NK-92 treated with Interleukin-12 subunit alpha and Interleukin-12 subunit beta, amount 100 ng/mL, for 24 hours (cell line): ENCODE measurements around the gene SNAI3.

Experiments
- DNase-seq: peaks from one replicate; lab custom pipeline; 2025; lab: John Stamatoyannopoulos, UW

SNAI3 gene

DNA sequence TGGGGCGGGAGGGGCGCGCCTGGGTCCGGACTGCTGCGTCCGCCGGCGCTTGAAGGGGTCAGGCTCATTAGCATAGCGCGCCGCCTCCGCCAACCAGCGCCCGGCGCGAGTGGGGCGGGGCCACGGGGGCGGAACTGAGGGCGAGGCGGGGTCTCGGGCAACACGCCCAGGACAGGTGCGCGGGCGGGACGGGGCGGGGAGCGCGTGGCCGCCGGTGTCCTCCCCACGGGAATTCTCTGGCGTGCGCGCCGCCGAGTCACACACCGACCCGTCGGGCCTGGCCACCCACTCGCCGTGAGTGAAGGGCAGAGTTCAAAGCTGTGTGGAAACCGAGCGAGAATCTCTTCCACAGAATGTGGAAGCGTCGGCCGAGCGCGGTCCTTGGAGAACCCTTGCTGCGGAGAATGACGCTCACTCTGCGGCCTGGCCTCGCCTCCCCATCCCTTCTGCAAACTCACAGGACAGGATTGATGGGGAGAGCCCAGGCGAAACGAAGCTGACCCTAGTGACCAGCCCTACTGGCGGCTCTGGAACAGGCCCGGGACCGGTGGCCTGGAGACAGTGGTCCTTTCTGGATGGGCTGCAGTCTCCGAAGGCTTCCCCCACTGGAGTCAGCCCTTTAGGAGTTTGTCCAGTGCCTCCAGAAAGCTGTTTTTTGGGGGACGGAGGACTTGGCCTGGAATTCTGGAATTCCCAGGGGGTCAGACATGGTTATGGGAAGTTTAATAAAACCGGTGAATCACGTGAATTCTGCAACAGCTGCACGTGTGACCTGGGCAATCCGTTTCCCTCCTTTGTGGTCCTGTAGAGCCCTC lies at the start of gene SNAI3:
TSS of gene SNAI3 (minus strand) at position 69 of the 815 bp plus-strand sequence. CDS start 101 bp downstream, outside the sequence.
- no peak for DNase-seq

DNA sequence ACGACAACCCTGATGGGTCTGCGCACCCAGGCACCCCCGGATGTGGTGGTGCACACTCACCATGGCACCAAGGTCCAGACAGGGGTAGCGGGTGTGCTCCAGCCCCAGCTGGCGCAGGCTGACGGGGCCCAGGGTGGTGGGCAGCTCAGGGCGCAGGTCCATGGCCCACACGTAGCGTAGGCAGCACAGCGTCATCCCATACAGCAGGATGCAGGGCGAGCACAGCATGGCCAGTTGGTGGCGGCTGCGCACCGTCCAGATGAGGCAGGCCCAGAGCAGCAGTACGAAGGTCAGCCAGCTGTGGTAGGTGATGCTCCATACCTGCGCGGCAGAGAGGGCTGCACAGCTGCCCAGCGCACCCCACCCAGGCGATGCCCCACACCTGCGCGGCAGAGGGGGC lies 49.8 kb upstream of the SNAI3 start:
- DNase-seq = no peak

GRCh38 chr16:88735616-88736015 lies 49.3 kb upstream of the SNAI3 start:
- no peak for DNase-seq

DNA sequence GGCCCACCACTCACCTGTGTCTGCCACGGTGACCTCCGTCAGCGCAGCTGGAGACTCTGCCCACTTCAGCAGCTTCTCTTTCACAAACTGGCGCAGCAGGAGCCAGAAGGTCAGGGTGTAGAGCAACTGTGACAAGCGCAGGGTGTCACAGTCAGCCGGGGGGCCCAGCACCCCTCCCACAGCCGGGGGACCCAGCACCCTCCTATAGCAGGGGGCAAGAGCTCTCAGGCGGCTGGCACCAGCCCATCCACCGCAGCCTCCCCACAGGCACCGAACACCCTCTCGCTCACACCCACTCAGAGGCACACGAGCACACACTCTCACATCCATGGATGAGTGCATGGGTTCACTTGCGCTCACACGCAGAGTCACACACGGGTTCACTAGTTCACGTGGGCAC lies 48.8 kb upstream of the SNAI3 start:
- DNase-seq = no peak

GRCh38 chr16:88734361-88734728 lies 48.0 kb upstream of the SNAI3 start:
- no peak for DNase-seq

GRCh38 chr16:88733630-88734360 lies 47.5 kb upstream of the SNAI3 start:
- no peak for DNase-seq

DNA sequence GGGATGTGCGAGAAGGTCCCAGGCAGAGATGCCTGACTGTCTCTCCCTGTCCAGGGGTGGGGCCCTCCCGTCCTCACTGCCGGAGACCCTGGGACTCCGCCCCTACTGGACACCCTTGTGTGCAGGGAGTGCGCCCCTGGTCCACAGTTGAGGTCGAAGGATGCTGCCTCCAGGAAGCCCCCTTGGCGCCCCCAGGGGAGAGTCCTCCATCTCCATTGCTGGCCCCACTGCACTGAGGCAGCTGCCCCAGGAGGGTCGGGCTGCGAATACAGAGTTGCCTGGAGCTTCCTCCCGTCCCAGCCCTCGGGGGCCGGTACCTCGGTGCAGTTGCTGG lies 46.6 kb upstream of the SNAI3 start:
- DNase-seq = no peak

DNA sequence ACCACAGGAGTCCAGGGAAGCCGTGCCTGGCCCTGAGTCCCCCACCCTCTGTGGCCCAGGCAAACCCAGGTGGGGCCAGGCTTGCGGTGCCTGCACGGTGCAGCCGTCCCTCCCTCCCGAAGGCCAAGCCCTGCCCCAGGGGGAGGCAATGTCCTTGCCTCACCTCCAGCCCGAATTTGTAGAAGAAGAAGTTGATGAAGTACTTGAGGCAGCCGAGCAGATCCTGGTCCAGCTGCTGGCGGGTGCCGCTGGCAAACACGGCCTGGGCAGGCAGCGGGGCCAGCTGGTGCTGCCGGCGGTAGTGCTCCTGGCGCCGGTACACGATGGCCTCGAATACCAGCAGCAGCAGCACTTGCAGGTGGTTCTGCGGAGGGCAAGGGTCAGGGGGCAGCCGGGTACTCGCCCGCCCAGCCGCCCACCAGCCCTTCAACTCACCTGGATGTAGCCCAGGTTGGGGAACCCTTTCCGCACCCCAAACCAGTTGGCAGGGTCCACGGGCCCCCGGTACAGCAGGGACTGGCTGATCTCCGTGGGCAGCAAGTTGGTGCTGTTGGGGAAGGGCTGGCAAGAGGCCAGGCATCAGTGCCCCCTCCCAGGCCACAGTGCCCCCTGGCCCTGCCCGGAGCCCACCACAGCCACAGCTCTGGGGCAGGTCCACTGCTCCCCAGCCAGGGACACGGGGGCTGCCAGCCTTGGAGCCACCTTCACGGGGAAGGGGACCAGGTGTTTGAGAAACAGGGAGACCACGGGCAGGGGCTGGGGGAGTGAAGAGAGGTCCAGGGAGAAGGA lies 46.1 kb upstream of the SNAI3 start:
- no peak for DNase-seq

GRCh38 chr16:88731699-88732098 lies 45.4 kb upstream of the SNAI3 start:
- DNase-seq = peak; percentile 59

DNA sequence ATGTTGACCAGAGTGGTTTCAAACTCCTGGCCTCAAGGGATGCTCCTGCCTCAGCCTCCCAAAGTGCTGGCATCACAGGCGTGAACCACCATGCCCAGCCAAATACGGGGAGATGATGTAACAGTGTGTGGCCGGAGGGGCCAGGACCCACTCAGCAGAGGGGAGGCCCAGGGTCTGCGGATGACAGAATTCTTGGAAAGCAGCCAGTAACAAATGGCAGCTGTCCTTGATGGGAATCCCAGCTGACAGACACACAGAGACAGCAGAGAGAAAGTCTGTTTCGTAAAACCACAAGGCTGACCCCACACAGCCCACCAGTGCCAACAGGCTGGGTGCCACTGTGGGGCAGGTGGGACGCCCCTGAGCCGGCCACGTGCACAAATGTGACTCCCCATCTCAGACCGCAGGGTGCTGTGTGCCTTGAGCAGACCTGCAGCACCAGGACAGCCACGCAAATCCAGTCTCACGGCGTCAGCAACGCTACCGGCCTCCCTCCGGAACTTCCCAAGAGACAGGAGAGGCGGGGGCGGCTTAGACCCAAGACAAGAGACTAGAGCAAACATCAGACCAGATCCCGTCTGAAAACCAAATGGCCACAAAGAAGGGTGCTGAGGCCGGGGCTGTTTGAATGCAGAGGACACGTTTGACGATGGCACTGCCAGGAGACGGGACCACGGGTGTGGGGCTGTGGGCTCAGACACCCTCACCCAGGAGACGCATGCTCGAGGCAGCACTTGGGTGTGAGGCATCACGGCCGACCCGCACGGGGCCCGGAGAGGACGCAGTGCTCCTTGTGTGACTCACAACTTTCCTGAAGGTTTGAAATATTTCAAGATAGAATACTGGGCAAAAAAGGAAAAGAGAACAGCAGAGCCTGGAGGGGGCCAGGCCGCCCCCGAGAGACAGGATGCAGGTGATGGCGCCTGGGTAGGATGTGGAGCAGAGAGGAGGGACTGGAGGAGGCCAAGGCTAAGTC lies 44.6 kb upstream of the SNAI3 start:
- DNase-seq = no peak

DNA sequence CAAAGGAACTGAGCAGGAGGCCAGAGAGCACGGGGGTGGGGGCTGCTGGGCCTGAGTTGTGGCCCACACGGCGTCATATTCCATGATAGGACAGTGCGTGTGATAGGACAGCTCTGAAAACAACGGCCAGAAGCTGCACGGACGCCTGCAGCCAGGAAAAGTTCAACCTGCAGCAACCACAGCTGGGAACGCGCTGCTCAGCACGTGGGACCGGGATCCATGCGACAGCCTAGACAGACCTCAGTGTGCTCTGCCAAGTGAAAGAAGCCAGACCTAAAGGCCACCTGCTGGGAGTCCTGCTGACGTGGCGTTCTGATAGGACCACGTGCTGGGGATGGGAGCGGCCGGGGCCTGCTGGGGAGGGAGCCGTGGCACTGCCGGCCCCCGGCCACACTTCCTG lies 41.6 kb upstream of the SNAI3 start:
- DNase-seq = no peak

DNA sequence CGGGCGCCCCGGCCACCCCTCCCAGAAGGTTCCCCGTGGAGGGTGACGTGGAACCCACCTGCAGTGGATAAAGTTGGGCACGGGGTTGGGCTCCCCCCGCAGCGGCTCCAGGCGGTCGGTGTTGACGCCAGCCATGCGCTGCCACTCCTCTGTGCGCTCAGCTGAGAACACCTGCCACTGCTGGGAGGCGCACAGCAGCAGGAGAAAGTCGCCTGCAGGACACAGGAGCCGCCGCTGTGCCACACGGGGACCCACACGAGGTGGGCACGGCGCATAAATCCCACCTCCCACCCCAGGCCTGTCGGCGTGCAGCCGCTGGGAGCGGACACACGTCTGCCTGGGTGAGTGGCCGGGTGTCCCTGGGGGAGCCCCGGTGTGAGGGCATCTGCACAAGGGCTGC lies 40.7 kb upstream of the SNAI3 start:
- no peak for DNase-seq

DNA sequence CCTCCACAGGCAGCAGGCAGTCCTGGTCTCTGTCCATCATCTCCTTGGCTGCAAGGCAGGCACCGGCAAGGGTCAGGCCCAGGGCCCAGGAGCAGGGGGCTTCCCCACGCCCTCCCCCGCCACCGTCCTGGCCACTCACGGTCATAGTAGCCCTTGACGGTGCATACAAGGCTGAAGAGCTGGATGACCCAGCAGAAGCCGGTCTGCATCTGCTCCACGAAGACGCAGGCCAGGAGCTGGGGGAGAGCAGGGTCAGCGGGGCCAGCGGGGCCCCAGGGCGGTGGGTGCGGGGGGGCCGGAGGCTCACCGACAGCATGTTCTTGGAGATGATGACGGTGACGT lies 40.1 kb upstream of the SNAI3 start:
- no peak for DNase-seq

- DNase-seq = no peak
Measured at GRCh38 chr16:88725609-88726407, 39.5 kb upstream of the SNAI3 start.

DNA sequence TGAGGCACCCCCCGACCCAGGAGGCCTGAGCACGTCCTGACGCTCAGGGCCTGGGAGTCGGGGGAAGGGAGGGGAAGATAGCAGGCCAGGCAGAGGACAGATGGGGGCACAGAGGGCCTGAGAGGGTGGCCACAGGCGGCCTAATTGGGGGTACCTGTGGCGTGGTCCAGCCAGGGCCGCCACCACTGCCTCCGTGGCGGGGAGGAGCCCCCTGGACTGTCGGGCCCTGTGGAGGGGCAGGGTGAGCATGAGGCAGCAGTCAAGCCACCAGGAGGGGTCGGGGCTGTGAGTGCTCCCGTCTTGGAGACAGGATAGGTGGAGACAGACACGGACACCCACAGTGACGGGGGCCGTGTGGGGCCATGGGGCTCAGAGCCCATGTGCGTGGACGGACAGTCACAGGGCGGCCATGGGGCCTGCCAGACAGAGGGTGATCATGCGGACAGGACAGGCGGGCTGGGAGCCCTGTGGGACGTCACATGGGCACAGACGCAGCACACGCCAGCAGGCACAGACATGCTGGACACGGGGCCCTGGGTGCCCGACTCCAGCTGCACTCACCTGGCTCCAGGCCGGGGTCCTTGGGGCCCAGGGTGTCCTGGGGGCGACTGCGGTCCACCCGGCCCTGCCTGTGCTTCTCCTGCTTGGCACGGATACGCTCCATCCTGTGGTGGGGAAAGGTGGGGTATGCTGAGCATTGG lies 38.7 kb upstream of the SNAI3 start:
- DNase-seq = no peak

- no peak for DNase-seq
Measured at GRCh38 chr16:88723911-88724310, 37.6 kb upstream of the SNAI3 start.

- DNase-seq = no peak
Measured at GRCh38 chr16:88723507-88723887, 37.2 kb upstream of the SNAI3 start.

DNA sequence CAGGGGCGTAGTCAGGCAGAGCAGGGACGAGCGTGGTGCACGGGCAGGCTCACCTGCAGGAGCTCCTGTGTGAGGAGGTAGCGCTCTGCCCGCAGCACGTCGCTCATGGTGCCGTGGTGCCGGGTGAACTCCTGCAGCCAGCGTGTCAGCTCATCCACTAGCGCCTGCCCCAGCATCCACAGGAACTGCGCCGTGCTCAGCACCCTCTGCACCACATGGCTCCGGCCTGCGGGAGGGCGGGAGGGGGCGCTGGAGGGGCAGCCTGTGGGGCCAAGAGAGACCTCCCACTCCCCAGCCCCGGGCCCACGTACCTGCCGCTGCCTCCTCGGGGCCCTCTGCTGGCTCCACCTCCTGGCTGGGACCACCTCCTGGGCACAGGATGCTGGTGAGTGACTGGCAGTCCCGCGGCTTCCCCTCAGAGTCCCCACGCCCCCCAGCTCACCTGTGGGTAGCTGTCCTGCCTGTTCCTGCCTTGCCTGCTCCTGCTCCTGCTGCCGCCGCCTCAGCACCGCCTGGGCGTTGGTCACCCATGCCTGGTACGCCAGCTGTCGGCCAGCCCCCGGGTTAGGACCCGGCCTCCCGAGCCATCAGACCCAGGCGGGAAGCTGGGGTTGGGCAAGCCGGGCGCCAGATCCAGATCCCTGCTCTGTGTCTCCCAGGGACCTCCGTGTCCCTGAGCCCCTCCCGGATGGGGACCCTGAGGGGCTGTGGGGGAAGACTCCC lies 36.6 kb upstream of the SNAI3 start:
- no peak for DNase-seq
